HEK293 (cell line): ENCODE measurements around the gene SEMA7A.

ENCODE experiments used
- BCL11A ChIP-seq: fragments of 450-650 bp; formaldehyde crosslinking; IDR thresholded peaks from 2 replicates; pipeline ENCODE4 v1.5.1; 2016; ENCODE audit warnings: low read depth, missing biosample characterization, missing genetic modification characterization
- CTCF ChIP-seq: fragments of 450-650 bp; formaldehyde crosslinking; IDR thresholded peaks from 2 replicates; pipeline ENCODE4 v1.5.1; 2016; ENCODE audit warnings: missing biosample characterization, missing genetic modification characterization
- KLF10 ChIP-seq: fragments of 450-650 bp; IDR thresholded peaks from 2 replicates; pipeline ENCODE4 v1.5.1; 2018; ENCODE audit warnings: missing biosample characterization, mild to moderate bottlenecking, missing genetic modification characterization
- YY1 ChIP-seq: fragments of 450-650 bp; formaldehyde crosslinking; IDR thresholded peaks from 2 replicates; pipeline ENCODE4 v1.5.1; 2018; ENCODE audit warnings: missing biosample characterization, missing genetic modification characterization
- ZNF133 ChIP-seq: fragments of 450-650 bp; formaldehyde crosslinking; IDR thresholded peaks from 2 replicates; pipeline ENCODE4 v1.5.1; 2016; ENCODE audit warnings: missing biosample characterization, missing genetic modification characterization
- ZNF239 ChIP-seq: fragments of 450-650 bp; formaldehyde crosslinking; IDR thresholded peaks from 2 replicates; pipeline ENCODE4 v1.5.1; 2016; ENCODE audit warnings: missing biosample characterization, missing genetic modification characterization
- ZNF274 ChIP-seq, 2 experiments: fragments of 200-500 bp in 1 of 2; fragments of 450-650 bp in 1 of 2; sonication (Bioruptor generic) in 1 of 2; formaldehyde crosslinking in 1 of 2; IDR thresholded peaks; 2 replicates each; pipeline versions ENCODE4 v1.5.1 to v1.6.1; 2014 to 2016; ENCODE audit warnings: borderline replicate concordance in 1 of 2, inconsistent platforms in 1 of 2, low read length in 1 of 2, missing biosample characterization in 1 of 2, missing genetic modification characterization in 1 of 2
- ZNF449 ChIP-seq: fragments of 450-650 bp; formaldehyde crosslinking; IDR thresholded peaks from 2 replicates; pipeline ENCODE4 v1.5.1; 2017; ENCODE audit warnings: missing biosample characterization, mild to moderate bottlenecking, missing genetic modification characterization, moderate library complexity
- ZNF518A ChIP-seq: fragments of 450-650 bp; formaldehyde crosslinking; conservative IDR thresholded peaks from 2 replicates; pipeline ENCODE4 v1.5.1; 2016; ENCODE audit warnings: low read depth, missing biosample characterization, missing genetic modification characterization
- ZSCAN23 ChIP-seq: fragments of 450-650 bp; formaldehyde crosslinking; IDR thresholded peaks from 2 replicates; pipeline ENCODE4 v1.5.1; 2016; ENCODE audit warnings: missing biosample characterization, missing genetic modification characterization

- no peak for TF ChIP-seq YY1 (tag by site-specific recombination)
- no peak for TF ChIP-seq CTCF (tag by site-specific recombination)
- TF ChIP-seq ZNF449 (tag by site-specific recombination) = no peak
- no peak for TF ChIP-seq ZSCAN23 (tag by site-specific recombination)
- TF ChIP-seq ZNF239 (tag by site-specific recombination) = no peak
- TF ChIP-seq KLF10 (tag by site-specific recombination) = no peak
- TF ChIP-seq ZNF274 (IDR thresholded peaks at IDR 0.05; ENCODE audit: low read length) = no peak
- no peak for TF ChIP-seq ZNF274 (tag by site-specific recombination; IDR thresholded peaks at IDR 0.05; ENCODE audit: borderline replicate concordance)
- TF ChIP-seq ZNF518A (tag by site-specific recombination) = no peak
- TF ChIP-seq ZNF133 (tag by site-specific recombination) = no peak
- TF ChIP-seq BCL11A (tag by site-specific recombination) = no peak
These were observed 35.6 kb downstream of the SEMA7A start for GRCh38 chr15:74398183-74398582.
